DMS153 treated with DMSO at 0.1 percent for 48 hours (cell line): ENCODE measurements around the gene DAGLB.
"Not testable (repeated sequence)": the region's sequence is repeated elsewhere in the genome, so short reads cannot be mapped to it uniquely, and the experiment has no call there.

ENCODE experiments used
- DNase-seq: peaks from one replicate; lab custom pipeline; 2025; ENCODE audit not compliant: unreplicated experiment; lab: John Stamatoyannopoulos, UW

The DAGLB gene

GRCh38 chr7:6400243-6401105 lies 47.3 kb downstream of the DAGLB start:
- DNase-seq, result not testable (repeated sequence)

- DNase-seq, result no peak
Observed at GRCh38 chr7:6399351-6399750, 48.4 kb downstream of the DAGLB start.

- DNase-seq, result no peak
Observed at GRCh38 chr7:6398943-6399342, 48.8 kb downstream of the DAGLB start.

DNA sequence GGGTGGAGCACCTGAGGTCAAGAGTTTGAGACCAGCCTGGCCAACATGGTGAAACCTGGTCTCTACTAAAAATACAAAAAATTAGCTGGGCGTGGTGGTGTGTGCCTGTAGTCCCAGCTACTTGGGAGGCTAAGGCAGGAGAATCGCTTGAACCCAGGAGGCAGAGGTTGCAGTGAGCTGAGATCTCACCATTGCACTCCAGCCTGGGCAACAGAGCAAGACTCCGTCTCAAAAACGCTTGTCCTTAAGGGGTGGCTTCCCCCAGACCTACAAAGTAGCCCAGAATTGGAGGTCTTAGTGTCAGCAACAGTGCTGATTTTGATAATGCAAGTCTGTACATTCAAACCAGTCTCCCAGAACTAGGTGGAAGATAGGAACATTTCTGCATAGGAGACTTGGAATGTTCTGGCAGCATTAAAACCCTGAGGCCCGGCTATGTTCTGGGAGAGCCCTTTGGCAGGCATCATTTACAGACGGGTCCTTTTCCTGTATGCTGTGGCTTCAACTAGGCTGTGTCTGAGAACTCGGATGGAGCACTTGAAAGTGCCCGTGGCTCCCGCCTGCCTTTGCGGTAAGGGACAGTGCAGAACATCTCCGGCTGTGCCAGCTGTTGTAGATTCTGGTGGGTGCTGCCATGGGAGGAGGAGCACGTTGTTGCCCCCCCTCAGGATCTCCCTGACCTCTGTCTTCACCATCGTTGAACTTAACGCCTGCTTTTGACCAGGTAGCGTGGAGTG lies 49.8 kb downstream of the DAGLB start:
- DNase-seq, result not testable (repeated sequence)

- DNase-seq, result no peak
Observed at GRCh38 chr7:6395898-6396595, 51.7 kb downstream of the DAGLB start.

- no peak for DNase-seq
Observed at GRCh38 chr7:6394114-6394513, 53.6 kb downstream of the DAGLB start.

DNA sequence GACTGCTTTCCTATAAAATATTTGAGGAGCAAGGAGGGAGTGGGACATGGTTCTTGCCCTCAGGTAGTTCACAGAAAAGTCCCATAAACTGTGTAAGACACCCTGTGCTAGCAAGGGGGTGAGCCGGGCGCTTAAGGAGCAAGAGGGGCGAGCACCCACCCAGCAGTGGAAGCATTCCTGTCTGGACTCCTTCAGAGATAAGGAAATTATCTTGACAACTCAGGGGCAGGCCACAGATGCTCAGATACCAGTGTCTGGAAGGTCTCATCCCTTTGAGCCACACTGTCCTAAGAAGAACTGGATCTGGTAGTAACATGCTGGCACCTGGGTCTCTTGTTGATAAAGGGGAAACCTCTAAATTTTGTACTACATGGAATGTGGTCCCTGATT lies 54.1 kb downstream of the DAGLB start:
- DNase-seq, result no peak

- no peak for DNase-seq
Observed at GRCh38 chr7:6392712-6393666, 54.8 kb downstream of the DAGLB start.

DNA sequence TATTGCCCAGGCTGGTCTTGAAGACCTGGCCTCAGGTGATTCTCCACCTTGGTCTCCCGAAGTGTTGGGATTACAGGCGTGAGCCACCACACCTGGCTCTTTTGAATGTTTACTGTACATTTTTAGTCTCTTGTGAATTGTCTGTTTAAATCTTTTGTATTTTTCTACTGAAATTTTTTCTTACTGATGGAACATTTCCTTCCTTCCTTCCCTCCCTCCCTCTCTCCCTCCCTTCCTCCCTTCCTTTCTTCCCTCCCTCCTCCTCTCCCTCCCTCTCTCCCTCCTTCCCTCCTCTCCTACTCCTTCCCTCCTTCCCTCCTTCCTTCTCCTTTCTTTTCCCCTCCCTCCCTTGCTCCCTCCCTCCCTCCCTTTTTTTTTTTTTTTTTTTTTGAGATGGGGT lies 58.0 kb downstream of the DAGLB start:
- no peak for DNase-seq

DNA sequence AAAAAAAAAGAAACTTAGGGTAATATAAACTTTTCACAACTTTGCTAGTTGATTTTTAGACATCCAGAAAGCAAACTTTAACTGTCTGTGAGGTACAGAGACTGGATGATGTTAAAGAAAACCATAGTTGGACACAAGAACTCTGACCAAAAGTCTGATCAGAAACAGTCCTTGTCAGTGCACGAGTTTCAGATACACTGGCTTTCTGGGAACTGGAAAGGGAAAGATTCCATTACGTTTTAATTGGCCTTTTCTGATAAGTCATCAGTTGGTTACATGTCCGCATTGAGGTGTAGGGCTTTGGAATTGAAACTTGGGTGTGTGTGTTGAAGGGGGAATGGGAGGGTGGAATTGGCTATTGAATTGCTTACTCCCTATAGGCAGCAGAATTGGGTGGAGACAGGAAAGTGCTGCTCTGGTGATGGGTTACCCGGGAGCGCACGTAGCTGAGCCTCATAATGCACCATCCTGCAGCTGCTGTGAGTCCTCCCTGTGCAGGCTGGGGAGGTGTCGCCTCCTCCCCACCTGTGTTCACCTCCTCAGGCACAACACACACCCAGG lies 59.9 kb downstream of the DAGLB start:
- no peak for DNase-seq

GRCh38 chr7:6386779-6387178 lies 61.0 kb downstream of the DAGLB start:
- DNase-seq, result no peak

DNA sequence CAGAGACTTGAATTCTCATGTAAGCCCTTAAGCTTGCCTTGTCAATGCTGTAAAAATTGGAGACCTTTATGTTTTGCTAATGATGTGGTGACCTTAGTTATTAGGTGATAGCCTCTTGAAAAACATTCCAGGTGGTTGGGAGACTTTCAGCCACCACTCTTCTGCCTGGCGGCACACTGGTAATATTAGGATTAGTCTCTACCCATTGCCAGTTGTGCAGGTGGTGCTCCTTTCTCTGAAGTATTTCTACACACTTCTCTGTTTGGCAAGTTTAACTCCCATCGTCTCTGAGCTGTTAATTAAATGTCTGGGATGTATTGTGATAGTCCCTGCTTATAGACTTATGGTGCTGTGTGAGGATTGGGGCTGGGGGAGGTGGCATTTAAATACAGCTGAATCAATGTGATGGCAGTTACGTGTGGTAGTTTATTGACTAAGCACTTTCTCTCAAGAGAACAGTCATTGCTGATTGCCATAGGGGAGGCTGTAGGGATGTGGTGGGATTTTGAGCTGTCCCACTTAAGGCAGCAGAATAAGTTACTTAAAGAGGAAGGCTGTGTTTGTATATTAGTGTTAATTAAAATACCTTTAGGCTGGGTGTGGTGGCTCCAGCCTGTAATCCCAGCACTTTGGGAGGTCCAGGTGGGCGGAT lies 61.7 kb downstream of the DAGLB start:
- no peak for DNase-seq

DNA sequence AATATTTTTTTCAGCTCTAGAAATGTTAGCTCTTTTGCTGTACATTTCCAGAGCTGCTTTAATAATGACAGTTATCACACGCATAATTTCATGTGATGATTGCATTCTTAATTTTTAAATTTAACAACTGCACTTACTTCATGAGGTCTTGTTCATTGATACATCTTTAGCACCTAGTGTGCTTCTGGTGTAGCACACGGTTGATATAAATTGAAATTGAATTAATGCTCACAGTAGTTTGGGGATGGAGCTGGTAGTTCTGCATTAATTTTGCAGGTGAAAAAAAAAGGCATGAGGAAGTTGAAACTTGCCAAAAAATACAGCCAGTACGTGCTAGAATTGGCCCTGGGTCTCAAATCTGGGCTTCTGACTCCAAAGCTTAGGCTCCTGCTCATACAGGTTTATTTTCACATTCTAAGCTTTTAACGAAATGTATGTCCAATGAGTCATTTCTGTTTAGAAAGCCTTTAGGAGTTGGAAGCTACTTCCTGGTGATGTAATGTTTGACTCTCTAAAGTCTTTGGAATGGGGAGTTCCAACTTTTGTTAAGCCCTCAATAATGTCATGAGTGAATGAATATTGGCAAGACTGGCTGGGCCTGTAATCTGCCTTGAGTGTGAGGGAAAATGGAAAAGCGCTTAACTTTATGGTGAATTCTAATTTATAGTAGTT lies 62.5 kb downstream of the DAGLB start:
- peak; percentile 28 for DNase-seq

GRCh38 chr7:6384327-6384726 lies 63.4 kb downstream of the DAGLB start:
- no peak for DNase-seq

GRCh38 chr7:6382817-6383216 lies 64.9 kb downstream of the DAGLB start:
- DNase-seq, result no peak

- DNase-seq, result not testable (repeated sequence)
Observed at GRCh38 chr7:6381846-6382245, 65.9 kb downstream of the DAGLB start.

DNA sequence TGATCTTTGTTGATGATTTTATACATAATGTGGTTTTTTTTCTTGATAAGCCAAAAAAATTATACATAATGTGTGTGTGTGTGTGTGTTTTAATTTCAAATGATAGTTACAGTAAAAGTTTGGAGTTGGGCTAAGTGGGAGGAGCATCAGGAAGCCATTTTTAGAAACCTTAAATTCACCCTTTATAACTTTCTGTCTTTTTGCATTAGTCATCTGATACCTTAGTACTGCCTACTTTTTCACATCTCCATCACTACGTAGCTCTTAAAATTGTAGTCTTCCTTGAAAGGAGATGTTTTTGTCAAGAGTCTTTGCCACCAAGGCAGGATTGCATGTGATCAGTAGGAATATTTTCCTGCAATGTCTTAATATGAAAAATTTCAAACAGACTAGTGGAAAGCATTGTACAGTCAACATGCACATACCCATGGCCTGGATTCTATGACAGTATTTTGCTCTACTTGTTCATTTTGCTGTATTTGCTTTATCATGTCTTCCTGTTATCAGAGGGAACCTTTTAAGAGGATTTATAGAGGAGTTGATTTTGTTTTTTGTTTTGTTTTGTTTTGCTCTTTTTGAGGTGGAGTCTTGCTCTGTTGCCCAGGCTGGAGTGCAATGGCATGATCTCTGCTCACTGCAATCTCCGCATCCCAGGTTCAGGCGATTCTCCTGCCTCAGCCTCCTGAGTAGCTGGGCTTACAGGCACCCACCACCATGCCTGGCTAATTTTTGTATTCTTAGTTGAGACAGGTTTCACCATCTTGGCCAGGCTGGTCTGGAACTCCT lies 67.3 kb downstream of the DAGLB start:
- no peak for DNase-seq

DNA sequence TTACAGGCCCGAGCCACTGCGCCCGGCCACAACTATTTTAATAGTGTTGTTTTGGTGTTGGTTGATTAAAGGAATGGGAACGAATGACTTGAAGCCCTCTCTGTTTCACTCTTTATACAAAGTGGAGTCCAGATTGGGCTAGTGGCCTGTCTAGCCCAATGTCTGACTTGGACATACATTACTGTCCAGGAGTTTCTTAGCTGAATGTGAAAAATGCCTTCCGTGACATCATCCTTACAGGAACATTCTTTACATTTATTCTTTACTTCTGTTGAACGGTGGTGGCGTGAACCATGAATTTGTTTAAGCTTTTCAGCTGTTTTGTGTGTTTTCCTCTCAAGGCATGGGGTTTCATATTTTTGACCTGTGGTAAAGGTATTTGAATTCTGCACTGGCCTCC lies 67.9 kb downstream of the DAGLB start:
- DNase-seq, result no peak
